Measurements from ENCODE around the gene CMC2. TPM values are rescaled to one million over a fixed set of nuclear protein-coding genes. Genes with fewer than 3 reads are reported as not detected.

CMC2 gene
- total and polyA plus RNA-seq, 2 of the 13 experiments (the other 11 are each of a cell fraction or from before 2014, with no cell fraction given): 116 to 129 TPM

DNA sequence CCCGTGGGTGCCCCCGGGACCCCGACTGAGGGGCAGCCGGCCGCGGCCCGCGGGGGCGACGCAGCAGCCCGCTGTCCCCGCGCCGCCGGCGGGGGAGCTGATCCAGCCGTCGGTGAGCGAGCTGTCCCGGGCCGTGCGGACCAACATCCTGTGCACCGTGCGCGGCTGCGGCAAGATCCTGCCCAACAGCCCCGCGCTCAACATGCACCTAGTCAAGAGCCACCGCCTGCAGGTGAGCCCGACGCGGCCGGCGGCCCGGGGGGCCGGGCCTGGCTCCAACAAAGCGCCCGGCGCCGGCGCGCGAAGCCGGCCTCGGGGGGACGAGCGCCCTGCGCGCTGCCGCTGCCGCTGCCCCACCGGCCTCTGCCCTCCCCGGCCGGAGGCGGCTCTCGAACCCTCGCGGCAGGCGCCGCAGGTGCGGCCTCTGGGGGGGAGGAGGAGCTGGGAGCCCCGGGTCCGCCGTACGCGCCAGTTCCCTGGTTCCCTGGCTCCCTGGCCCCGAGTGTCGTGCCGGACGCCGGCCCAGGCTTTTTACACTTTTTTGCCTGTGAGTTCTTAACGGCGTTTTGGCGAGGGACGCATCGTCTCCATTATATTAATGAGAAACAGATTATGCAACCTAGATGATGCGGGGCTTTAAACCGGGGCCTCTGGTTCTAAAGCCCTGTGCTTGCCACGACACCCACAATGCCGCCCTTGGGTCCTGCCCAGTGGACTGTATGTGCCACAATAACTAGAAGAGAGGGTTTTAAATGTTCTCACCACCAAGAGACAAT lies 29.5 kb upstream of the CMC2 start (continued):
- TF ChIP-seq, protein P1, sequence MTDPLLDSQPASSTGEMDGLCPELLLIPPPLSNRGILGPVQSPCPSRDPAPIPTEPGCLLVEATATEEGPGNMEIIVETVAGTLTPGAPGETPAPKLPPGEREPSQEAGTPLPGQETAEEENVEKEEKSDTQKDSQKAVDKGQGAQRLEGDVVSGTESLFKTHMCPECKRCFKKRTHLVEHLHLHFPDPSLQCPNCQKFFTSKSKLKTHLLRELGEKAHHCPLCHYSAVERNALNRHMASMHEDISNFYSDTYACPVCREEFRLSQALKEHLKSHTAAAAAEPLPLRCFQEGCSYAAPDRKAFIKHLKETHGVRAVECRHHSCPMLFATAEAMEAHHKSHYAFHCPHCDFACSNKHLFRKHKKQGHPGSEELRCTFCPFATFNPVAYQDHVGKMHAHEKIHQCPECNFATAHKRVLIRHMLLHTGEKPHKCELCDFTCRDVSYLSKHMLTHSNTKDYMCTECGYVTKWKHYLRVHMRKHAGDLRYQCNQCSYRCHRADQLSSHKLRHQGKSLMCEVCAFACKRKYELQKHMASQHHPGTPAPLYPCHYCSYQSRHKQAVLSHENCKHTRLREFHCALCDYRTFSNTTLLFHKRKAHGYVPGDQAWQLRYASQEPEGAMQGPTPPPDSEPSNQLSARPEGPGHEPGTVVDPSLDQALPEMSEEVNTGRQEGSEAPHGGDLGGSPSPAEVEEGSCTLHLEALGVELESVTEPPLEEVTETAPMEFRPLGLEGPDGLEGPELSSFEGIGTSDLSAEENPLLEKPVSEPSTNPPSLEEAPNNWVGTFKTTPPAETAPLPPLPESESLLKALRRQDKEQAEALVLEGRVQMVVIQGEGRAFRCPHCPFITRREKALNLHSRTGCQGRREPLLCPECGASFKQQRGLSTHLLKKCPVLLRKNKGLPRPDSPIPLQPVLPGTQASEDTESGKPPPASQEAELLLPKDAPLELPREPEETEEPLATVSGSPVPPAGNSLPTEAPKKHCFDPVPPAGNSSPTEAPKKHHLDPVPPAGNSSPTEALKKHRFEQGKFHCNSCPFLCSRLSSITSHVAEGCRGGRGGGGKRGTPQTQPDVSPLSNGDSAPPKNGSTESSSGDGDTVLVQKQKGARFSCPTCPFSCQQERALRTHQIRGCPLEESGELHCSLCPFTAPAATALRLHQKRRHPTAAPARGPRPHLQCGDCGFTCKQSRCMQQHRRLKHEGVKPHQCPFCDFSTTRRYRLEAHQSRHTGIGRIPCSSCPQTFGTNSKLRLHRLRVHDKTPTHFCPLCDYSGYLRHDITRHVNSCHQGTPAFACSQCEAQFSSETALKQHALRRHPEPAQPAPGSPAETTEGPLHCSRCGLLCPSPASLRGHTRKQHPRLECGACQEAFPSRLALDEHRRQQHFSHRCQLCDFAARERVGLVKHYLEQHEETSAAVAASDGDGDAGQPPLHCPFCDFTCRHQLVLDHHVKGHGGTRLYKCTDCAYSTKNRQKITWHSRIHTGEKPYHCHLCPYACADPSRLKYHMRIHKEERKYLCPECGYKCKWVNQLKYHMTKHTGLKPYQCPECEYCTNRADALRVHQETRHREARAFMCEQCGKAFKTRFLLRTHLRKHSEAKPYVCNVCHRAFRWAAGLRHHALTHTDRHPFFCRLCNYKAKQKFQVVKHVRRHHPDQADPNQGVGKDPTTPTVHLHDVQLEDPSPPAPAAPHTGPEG (CRISPR knock-in tag; IDR thresholded peaks at IDR 0.05): 0 out of 2 replicates have a peak, but pooled peaks have one; percentile 47
- TF ChIP-seq UBTF (CRISPR knock-in tag; IDR thresholded peaks at IDR 0.05): peak; percentile 63
- no peak for TF ChIP-seq ZNF382 (CRISPR knock-in tag; IDR thresholded peaks at IDR 0.05; ENCODE audit: borderline replicate concordance)
- TF ChIP-seq MYNN (CRISPR knock-in tag; IDR thresholded peaks at IDR 0.05; ENCODE audit: low read depth): no peak
- no peak for TF ChIP-seq HNF1A (IDR thresholded peaks at IDR 0.05; ENCODE audit: low read depth)
- TF ChIP-seq HNF1A (CRISPR knock-in tag; IDR thresholded peaks at IDR 0.05; ENCODE audit: borderline replicate concordance): 0 out of 2 replicates have a peak, but pooled peaks have one; percentile 13
- no peak for TF ChIP-seq ZNF207 (IDR thresholded peaks at IDR 0.05; ENCODE audit: borderline replicate concordance)
- TF ChIP-seq, protein P2, sequence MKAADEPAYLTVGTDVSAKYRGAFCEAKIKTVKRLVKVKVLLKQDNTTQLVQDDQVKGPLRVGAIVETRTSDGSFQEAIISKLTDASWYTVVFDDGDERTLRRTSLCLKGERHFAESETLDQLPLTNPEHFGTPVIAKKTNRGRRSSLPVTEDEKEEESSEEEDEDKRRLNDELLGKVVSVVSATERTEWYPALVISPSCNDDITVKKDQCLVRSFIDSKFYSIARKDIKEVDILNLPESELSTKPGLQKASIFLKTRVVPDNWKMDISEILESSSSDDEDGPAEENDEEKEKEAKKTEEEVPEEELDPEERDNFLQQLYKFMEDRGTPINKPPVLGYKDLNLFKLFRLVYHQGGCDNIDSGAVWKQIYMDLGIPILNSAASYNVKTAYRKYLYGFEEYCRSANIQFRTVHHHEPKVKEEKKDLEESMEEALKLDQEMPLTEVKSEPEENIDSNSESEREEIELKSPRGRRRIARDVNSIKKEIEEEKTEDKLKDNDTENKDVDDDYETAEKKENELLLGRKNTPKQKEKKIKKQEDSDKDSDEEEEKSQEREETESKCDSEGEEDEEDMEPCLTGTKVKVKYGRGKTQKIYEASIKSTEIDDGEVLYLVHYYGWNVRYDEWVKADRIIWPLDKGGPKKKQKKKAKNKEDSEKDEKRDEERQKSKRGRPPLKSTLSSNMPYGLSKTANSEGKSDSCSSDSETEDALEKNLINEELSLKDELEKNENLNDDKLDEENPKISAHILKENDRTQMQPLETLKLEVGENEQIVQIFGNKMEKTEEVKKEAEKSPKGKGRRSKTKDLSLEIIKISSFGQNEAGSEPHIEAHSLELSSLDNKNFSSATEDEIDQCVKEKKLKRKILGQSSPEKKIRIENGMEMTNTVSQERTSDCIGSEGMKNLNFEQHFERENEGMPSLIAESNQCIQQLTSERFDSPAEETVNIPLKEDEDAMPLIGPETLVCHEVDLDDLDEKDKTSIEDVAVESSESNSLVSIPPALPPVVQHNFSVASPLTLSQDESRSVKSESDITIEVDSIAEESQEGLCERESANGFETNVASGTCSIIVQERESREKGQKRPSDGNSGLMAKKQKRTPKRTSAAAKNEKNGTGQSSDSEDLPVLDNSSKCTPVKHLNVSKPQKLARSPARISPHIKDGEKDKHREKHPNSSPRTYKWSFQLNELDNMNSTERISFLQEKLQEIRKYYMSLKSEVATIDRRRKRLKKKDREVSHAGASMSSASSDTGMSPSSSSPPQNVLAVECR (CRISPR knock-in tag; IDR thresholded peaks at IDR 0.05; ENCODE audit: borderline replicate concordance): peak; percentile 69; the same call in 1 of the 2 replicates
- peak; percentile 75 for TF ChIP-seq ASH2L (IDR thresholded peaks at IDR 0.05; ENCODE audit: insufficient read length, low read depth, low read length)
- no peak for TF ChIP-seq SRSF9 (IDR thresholded peaks at IDR 0.05; ENCODE audit: borderline replicate concordance, insufficient read depth, low read depth, low read length, poor library complexity, severe bottlenecking)
